ENCODE data around the gene CCDC93. TPM values are rescaled to one million over a fixed set of nuclear protein-coding genes. Genes with fewer than 3 reads are reported as not detected.

The CCDC93 gene
- total RNA-seq, 1 donor from 2014 or later, result 22.2 TPM

Other genes with a start within 250 kb of the CCDC93 start
- 27.3 TPM for gene DDX18, start 199.4 kb downstream of the CCDC93 start, total RNA-seq
- 13.0 TPM for gene INSIG2, start 74.4 kb upstream of the CCDC93 start, total RNA-seq